Loucy (cell line): ENCODE data around the gene NDUFS4.

Source experiments
- H2AFZ ChIP-seq: fragments of 200-600 bp; sonication (generic); 2 replicates; pipeline ENCODE4 v1.6.0; 2016; ENCODE audit warnings: antibody characterized with exemption, mild to moderate bottlenecking, low read length, moderate library complexity
- H3F3A ChIP-seq: fragments of 200-600 bp; 2 replicates; pipeline ENCODE4 v1.6.0; 2016; ENCODE audit warnings: antibody characterized with exemption, low read depth, mild to moderate bottlenecking
- H3K27me3 ChIP-seq: fragments of 200-600 bp; sonication (generic); 2 replicates; pipeline ENCODE4 v1.6.1; 2014; ENCODE audit warnings: low read length, mild to moderate bottlenecking; ENCODE audit not compliant: insufficient read depth, poor library complexity, severe bottlenecking
- H3K36me3 ChIP-seq: fragments of 200-600 bp; sonication (generic); 2 replicates; pipeline ENCODE4 v1.6.1; 2016; ENCODE audit warnings: low read length; ENCODE audit not compliant: insufficient read depth
- H3K4me1 ChIP-seq: fragments of 200-600 bp; sonication (generic); 2 replicates; pipeline ENCODE4 v1.5.1; 2014; ENCODE audit warnings: low read length, mild to moderate bottlenecking; ENCODE audit not compliant: insufficient read depth, poor library complexity, severe bottlenecking
- H3K4me2 ChIP-seq: fragments of 200-600 bp; sonication (generic); 2 replicates; pipeline ENCODE4 v1.6.0; 2014; ENCODE audit warnings: antibody characterized with exemption, low read length, low read depth, mild to moderate bottlenecking; ENCODE audit not compliant: poor library complexity, severe bottlenecking
- H3K4me3 ChIP-seq: fragments of 200-600 bp; sonication (generic); 2 replicates; pipeline ENCODE4 v1.5.1; 2014; ENCODE audit warnings: low read length, mild to moderate bottlenecking, mixed read lengths; ENCODE audit not compliant: poor library complexity, severe bottlenecking
- H3K79me2 ChIP-seq: fragments of 200-600 bp; sonication (generic); 2 replicates; pipeline ENCODE4 v1.6.1; 2014; ENCODE audit warnings: low read length; ENCODE audit not compliant: insufficient read depth
- H3K9ac ChIP-seq: fragments of 200-600 bp; sonication (generic); 2 replicates; pipeline ENCODE4 v1.6.0; 2014; ENCODE audit warnings: mild to moderate bottlenecking, low read depth, low read length, moderate library complexity; ENCODE audit not compliant: poor library complexity, severe bottlenecking
- H3K9me2 ChIP-seq: fragments of 200-600 bp; sonication (generic); replicated peaks from 2 replicates; pipeline ENCODE4 v1.6.1; 2016; ENCODE audit warnings: low read depth, low read length, mixed read lengths
- H3K9me3 ChIP-seq: fragments of 200-600 bp; sonication (generic); 2 replicates; pipeline ENCODE4 v1.6.1; 2014; ENCODE audit warnings: mild to moderate bottlenecking, antibody characterized with exemption, low read length, low read depth; ENCODE audit not compliant: insufficient read depth
- H4K20me1 ChIP-seq: fragments of 200-600 bp; sonication (generic); 2 replicates; pipeline ENCODE4 v1.6.0; 2014; ENCODE audit warnings: antibody characterized with exemption, low read length, mild to moderate bottlenecking; ENCODE audit not compliant: insufficient read depth, poor library complexity, severe bottlenecking
- CTCF ChIP-seq: fragments of 200-600 bp; sonication (generic); conservative IDR thresholded peaks from 2 replicates; pipeline ENCODE4 v1.5.1; 2014; ENCODE audit warnings: mild to moderate bottlenecking, antibody characterized with exemption, low read length
- EZH2phosphoT487 ChIP-seq: fragments of 200-600 bp; IDR thresholded peaks from 2 replicates; pipeline ENCODE4 v1.6.1; 2018; ENCODE audit warnings: antibody characterized with exemption, mild to moderate bottlenecking, moderate library complexity, borderline replicate concordance

Gene NDUFS4

GRCh38 chr5:53542926-53543325, 17.5 kb upstream of the NDUFS4 start:
- Histone ChIP-seq H3K36me3 (no peaks in the 10 kb centered on the region), H3K27me3 (no peaks in the 10 kb centered on the region), H3K4me1 (peaks cover 3% of the 10 kb centered on the region), H3K4me2 (no peak overlapping the region), H2AFZ (no peak overlapping the region), H3K4me3 (no peak overlapping the region), H3F3A (no peaks in the 10 kb centered on the region), H3K9me3 (no peaks in the 10 kb centered on the region), H3K79me2 (no peaks in the 10 kb centered on the region), H4K20me1 (no peaks in the 10 kb centered on the region), H3K9me2 (no peaks in the 10 kb centered on the region), H3K9ac (no peak overlapping the region)
- TF ChIP-seq EZH2phosphoT487: no peak
- no peak for TF ChIP-seq CTCF

- no peaks in the 10 kb centered on the region for H3F3A ChIP-seq
- no peak overlapping the region for H3K4me2 ChIP-seq
- no peak overlapping the region for H3K4me3 ChIP-seq
- TF ChIP-seq EZH2phosphoT487: no peak
- no peak for TF ChIP-seq CTCF
- no peaks in the 10 kb centered on the region for H3K9me3 ChIP-seq
- H4K20me1 ChIP-seq: no peaks in the 10 kb centered on the region
- H3K9me2 ChIP-seq: no peaks in the 10 kb centered on the region
- H3K27me3 ChIP-seq: no peaks in the 10 kb centered on the region
- H2AFZ ChIP-seq: no peak overlapping the region
- peaks cover 3% of the 10 kb centered on the region for H3K4me1 ChIP-seq
- no peaks in the 10 kb centered on the region for H3K79me2 ChIP-seq
- H3K9ac ChIP-seq: no peak overlapping the region
- no peaks in the 10 kb centered on the region for H3K36me3 ChIP-seq
Measured at GRCh38 chr5:53543401-53543800, 17.0 kb upstream of the NDUFS4 start.

GRCh38 chr5:53545744-53546143, 14.7 kb upstream of the NDUFS4 start:
- Histone ChIP-seq H3K27me3 (no peaks in the 10 kb centered on the region), H3K36me3 (no peaks in the 10 kb centered on the region), H3K79me2 (no peaks in the 10 kb centered on the region), H4K20me1 (no peaks in the 10 kb centered on the region), H3K4me1 (peaks cover 3% of the 10 kb centered on the region), H3F3A (no peaks in the 10 kb centered on the region), H3K9me2 (no peaks in the 10 kb centered on the region), H3K9ac (no peak overlapping the region), H3K4me3 (no peak overlapping the region), H3K4me2 (no peak overlapping the region), H2AFZ (no peak overlapping the region), H3K9me3 (no peaks in the 10 kb centered on the region)
- TF ChIP-seq CTCF (no peak), EZH2phosphoT487 (no peak)
